ENCODE results near the gene OR3A3. TPM values are rescaled to one million over a fixed set of nuclear protein-coding genes. Genes with fewer than 3 reads are reported as not detected.
"Not testable (repeated sequence)": the region's sequence is repeated elsewhere in the genome, so short reads cannot be mapped to it uniquely, and the experiment has no call there.

OR3A3 gene
- total RNA-seq (2014; rRNA removed; shearing (Covaris generic); ENCODE audit: low replicate concordance), result not detected in 2 replicates

DNA sequence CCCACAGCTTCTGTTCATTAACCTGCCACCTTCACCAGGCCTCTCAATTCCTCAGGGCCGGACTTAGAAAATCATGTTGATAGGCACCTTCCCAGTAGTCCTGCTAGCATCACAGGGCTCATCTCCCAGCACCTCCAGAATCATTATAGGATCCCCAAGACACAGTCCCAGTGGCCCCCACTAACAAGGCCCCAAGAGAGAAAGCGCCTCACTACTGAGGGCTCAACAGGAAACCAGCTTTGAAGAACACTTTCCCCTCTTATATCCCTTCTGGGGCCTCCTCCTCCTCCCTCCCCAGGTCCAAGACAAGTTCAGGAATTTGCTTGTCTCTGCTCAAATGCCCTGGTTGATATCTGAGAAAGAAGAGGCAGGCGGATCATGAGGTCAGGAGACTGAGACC, at the start of gene OR3A3:
Gene OR3A3, plus strand, starts transcription at position 301 of the 400 bp plus-strand sequence.
- no peak for DNase-seq (ENCODE audit: low read depth)
- in situ Hi-C loops (cut with HindIII; ENCODE audit: low pct_unique_long_range_greater_than_20kb, low sequenced_read_pairs), result no loop called here

DNA sequence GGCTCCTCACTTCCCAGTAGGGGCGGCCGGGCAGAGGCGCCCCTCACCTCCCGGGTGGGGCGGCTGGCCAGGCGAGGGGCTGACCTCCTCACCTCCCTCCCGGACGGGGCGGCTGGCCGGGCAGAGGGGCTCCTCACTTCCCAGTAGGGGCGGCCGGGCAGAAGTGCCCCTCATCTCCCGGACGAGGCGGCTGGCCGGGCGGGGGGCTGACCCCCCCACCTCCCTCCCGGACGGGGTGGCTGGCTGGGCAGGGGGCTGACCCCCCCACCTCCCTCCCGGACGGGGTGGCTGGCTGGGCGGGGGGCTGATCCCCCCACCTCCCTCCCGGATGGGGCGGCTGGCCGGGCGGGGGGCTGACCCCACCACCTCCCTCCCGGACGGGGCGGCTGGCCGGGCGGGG, 40.0 kb upstream of the OR3A3 start:
- DNase-seq (ENCODE audit: low read depth); in situ Hi-C loops (cut with HindIII; ENCODE audit: low pct_unique_long_range_greater_than_20kb, low sequenced_read_pairs): not testable (repeated sequence)

DNA sequence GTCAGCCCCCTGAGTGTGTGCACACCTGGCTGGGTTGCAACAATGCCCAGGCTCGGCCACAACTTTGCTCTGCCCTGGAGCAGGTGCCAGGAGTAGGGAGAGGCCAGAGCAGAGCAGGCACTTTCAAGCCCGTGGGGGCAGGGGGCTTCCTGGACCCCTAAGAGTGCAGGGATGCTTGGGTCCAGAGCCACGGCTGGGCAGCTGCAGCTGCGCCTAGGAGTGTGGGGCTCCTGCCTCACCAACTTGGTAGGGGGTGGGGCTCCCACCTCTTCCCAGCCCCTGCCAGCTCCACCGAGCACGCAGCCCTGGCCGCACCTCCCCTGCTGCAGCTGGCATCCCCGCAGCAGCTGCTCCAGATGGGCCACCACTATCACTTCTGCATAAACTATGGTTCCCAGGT, 32.8 kb upstream of the OR3A3 start:
- DNase-seq (ENCODE audit: low read depth), result no peak
- in situ Hi-C loops (cut with HindIII; ENCODE audit: low pct_unique_long_range_greater_than_20kb, low sequenced_read_pairs), result no loop called here

DNA sequence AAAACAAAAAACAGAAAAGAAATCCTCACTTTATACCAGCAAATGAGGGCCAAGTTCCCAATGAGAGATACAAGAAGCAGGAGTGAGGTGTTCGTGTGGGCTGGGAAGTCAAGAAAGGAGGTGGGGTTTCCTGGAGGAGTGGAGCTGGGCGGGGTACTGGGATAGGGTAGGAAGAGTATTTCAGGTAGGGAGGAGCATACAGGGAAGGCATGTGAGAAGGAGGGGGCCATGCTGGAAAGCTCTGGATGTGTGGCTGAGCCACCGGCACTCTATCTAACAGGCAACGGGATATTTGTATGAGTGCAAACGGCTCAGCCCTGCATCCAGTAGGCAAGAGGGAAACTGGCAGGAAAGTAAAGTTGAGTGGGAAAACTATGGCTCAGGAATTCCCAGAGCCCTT, 29.2 kb upstream of the OR3A3 start:
- in situ Hi-C loops (cut with HindIII; ENCODE audit: low pct_unique_long_range_greater_than_20kb, low sequenced_read_pairs), result no loop called here

DNA sequence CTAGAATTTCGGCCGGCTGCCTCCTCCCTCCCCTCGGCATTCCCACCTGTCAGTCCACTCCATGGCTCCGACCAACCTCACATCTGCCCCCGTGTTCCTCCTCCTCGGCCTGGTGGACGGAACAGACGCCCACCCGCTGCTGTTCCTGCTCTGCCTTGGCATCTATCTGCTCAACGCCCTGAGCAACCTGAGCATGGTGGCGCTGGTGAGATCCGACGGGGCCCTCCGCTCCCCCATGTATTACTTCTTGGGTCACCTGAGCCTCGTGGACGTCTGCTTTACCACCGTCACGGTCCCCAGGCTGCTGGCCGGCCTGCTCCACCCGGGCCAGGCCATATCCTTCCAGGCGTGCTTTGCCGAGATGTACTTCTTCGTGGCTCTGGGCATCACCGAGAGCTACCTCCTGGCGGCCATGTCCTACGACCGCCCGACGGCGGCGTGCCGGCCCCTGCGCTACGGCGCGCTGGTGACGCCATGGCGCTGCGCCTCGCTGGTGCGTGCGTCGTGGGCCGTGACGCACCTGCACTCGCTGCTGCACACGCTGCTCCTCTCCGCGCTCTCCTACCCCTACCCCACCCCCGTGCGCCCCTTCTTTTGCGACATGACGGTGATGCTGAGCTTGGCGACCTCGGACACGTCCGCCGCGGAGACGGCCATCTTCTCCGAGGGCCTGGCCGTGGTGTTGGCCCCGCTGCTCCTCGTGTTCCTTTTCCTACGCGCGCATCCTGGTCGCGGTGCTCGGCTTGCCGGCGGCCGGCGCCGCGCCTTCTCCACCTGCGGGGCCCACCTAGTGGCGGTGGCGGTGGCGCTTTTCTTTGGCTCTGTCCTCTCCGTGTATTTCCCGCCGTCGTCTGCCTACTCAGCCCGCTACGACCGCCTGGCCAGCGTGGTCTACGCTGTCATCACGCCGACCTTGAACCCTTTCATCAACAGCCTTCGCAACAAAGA, 25.0 kb upstream of the OR3A3 start, which contains the start of gene OR3A2:
Gene OR3A2, minus strand, starts transcription at position 440 of the 948 bp plus-strand sequence.
- DNase-seq (ENCODE audit: low read depth), result no peak
- in situ Hi-C loops (cut with HindIII; ENCODE audit: low pct_unique_long_range_greater_than_20kb, low sequenced_read_pairs), result no loop called here

More for the DNA sequence above, 29.2 kb upstream of the OR3A3 start:
- no peak for DNase-seq (ENCODE audit: low read depth)

DNA sequence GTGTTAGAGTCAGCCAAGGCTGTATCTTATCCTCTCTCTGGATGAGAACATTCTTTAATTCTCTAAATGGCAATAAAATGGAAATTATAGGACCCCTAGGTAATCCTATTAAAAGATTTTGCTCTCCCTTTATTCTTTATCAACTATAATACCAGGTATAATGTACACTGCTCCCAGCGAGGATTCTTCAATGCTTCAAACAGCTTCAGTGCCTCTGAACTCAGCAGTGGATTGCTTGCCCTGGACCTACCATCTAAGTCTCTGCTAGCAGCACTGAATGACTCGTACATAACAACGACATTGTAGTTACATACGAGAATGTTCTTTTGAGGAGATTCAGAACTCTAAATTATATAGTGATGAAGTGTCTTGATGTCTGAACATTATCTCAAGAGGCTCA, 21.4 kb upstream of the OR3A3 start:
- in situ Hi-C loops (cut with HindIII; ENCODE audit: low pct_unique_long_range_greater_than_20kb, low sequenced_read_pairs), result no loop called here
- DNase-seq (ENCODE audit: low read depth), result no peak

DNA sequence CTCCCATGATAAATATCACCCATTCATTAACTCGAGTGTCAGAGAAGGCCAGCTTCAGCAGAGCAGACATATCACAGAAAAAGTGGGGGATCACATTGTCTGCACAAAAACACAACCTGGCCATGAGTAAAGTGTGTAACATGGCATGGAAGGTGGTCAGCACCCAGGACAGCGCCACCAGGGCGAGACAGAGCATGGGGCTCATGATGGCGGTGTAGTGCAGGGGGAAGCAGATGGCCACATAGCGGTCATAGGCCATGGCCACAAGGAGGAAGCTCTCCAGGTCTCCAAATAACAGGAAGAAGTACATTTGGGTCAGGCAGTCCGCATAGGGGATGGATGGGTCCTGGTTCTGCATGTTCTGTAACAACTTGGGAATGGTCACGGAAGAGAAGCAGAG, 13.4 kb upstream of the OR3A3 start:
- in situ Hi-C loops (cut with HindIII; ENCODE audit: low pct_unique_long_range_greater_than_20kb, low sequenced_read_pairs), result not testable (repeated sequence)
- DNase-seq (ENCODE audit: low read depth), result peak; percentile 9

DNA sequence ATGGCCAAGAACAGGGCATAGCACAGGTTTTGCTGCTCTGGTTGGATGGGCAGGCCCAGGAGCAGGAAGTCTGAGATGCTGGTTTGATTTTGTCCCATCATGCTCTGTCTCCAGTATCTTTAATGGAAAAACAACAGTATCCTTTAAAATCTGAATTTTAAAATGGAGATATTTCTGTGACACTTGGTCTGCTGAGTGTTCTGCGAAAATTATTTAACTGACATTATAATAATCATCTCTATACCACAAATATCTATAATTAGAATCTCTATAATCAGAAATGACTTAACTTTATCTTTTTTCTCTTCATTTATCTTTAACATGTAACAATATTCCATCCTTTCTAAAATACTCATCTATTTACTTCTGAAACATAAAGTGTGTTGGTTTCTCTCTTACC, 12.9 kb upstream of the OR3A3 start, which contains the start of gene OR1E1:
Gene OR1E1, minus strand, starts transcription at position 101 of the 400 bp plus-strand sequence. Its CDS starts 0 bp downstream, at position 101.
- no peak for DNase-seq (ENCODE audit: low read depth)
- in situ Hi-C loops (cut with HindIII; ENCODE audit: low pct_unique_long_range_greater_than_20kb, low sequenced_read_pairs), result no loop called here

DNA sequence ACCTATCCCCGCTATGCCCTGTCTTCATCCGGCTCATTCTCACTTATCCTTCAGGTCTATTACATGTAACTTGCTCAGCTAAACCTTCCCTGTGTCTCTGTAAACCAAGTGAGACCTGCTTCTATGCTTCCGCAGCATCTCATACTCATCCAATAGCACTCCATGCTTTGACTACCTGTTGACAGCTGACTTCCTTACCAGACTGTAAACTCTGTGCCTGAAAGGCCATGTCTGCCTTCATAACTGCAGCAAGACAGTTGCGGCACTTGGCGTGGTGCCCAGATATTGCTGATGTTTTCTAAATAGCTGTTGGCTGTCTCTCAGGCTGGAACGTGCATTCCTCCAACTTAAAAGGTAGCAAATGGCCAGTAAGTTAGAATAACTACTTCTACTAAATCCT, 11.1 kb upstream of the OR3A3 start:
- in situ Hi-C loops (cut with HindIII; ENCODE audit: low pct_unique_long_range_greater_than_20kb, low sequenced_read_pairs), result no loop called here
- DNase-seq (ENCODE audit: low read depth), result no peak

DNA sequence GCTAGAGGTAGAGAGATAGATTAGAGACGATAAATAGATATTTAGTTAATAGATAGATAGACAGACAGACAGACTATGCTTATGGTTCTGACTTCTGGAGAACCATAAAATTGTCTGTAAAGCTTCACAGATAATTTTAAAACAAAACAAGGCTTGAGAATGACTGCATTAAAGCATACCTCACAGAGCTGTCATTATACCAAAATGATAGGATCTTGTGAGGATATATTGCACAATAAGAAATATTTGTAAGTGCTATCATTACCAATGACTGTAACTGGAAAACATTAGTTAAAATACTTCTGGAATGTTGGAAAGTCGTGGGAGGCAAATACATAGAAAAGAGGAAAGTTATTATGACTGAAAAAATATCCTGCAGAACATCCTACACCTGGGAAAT, 9.4 kb upstream of the OR3A3 start:
- in situ Hi-C loops (cut with HindIII; ENCODE audit: low pct_unique_long_range_greater_than_20kb, low sequenced_read_pairs), result no loop called here
- DNase-seq (ENCODE audit: low read depth), result no peak

DNA sequence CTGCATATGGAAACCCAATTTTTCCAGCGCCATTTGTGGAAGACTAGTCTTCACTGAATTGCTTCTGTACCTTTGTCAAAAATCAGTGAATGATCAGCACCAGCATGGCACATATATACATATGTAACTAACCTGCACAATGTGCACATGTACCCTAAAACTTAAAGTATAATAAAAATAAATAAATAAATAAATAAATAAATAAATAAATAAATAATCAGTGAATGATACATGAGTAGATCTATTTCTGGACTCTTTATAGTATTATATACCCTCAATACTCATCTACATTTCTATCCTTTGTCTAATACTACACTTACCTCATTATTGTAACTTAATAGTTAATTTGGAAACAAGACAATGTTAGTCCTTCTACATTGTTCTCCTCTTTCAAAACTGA, 7.3 kb upstream of the OR3A3 start:
- in situ Hi-C loops (cut with HindIII; ENCODE audit: low pct_unique_long_range_greater_than_20kb, low sequenced_read_pairs), result not testable (repeated sequence)

DNA sequence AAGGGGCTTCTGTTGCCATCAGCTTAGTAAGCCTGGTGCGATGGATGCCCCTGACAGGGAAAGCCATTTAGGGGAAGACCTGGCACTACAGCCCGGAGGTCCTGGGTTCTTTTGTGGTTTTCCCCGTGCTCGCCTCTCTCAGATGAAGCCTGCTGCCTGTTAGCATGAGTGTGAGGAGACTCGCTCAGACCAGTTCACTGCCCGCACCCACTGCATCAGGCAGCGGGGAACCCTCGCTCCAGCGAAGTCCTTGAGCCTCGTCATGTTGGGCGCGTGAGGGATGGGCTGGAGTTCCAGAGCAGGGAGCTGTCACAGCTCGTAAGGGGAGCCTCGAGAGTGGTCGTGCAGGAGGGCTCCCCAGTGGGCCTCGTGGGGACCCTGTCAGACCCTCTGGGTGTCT, 1.0 kb downstream of the OR3A3 start:
- DNase-seq (ENCODE audit: low read depth); in situ Hi-C loops (cut with HindIII; ENCODE audit: low pct_unique_long_range_greater_than_20kb, low sequenced_read_pairs): not testable (repeated sequence)

More for the DNA sequence above, 7.3 kb upstream of the OR3A3 start:
- DNase-seq (ENCODE audit: low read depth), result not testable (repeated sequence)

DNA sequence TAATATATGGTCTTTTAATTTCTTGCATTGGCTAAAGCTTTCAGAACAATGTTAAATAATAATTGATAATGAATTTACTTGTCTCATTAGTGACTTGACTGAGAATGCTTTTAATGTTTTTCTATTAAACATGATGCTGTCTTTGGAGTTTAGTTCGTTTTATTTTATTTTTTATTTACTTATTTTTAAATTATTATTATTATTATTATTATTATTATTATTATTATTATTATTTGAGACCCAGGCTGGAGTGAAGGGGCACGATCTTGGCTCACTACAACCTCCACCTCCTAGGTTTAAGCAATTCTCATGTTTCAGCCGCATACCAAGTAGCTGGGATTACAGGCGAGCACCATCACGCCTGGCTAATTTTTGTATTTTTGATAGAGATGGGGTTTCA, 4.4 kb downstream of the OR3A3 start:
- in situ Hi-C loops (cut with HindIII; ENCODE audit: low pct_unique_long_range_greater_than_20kb, low sequenced_read_pairs), result no loop called here
- no peak for DNase-seq (ENCODE audit: low read depth)

DNA sequence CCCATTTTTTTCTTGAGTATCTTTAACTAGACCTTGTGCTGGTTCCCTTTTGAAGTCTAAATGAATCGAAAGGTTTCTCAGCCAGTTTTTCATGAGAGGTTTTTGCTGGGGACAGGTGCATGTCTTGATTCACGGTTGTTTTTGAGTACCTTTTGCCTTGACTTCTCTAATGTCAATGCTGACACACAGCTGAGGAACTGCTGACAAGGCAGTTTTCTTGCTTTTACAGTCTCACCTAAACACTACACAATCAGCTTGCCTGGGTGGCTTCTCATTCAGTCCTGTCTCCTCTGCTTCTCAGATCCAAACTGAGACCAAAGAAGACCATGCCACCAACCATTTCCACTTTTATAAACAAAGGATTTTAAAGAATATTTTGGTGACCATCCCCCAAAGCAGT, 7.1 kb downstream of the OR3A3 start:
- no peak for DNase-seq (ENCODE audit: low read depth)
- in situ Hi-C loops (cut with HindIII; ENCODE audit: low pct_unique_long_range_greater_than_20kb, low sequenced_read_pairs), result no loop called here

DNA sequence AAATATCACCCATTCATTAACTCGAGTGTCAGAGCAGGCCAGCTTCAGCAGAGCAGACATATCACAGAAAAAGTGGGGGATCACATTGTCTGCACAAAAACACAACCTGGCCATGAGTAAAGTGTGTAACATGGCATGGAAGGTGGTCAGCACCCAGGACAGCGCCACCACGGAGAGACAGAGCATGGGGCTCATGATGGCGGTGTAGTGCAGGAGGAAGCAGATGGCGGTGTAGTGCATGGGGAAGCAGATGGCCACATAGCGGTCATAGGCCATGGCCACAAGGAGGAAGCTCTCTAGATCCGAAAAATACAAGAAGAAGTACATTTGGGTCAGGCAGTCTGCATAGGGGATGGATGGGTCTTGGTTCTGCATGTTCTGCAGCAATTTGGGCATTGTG, 22.0 kb downstream of the OR3A3 start:
- DNase-seq (ENCODE audit: low read depth); in situ Hi-C loops (cut with HindIII; ENCODE audit: low pct_unique_long_range_greater_than_20kb, low sequenced_read_pairs): not testable (repeated sequence)

DNA sequence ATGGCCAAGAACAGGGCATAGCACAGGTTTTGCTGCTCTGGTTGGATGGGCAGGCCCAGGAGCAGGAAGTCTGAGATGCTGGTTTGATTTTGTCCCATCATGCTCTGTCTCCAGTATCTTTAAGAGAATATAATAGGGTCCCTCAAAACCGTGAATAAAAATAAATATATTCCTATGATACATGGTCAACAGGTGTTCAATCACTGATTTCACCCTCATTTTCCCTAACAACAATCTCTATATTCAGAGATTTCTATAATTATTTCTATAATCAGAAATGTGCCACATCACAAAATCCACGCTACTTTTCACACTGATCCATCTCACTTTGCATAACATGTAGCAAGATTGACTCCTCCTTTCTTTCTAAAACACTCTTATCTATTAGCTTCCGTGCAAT, 22.6 kb downstream of the OR3A3 start, which contains the start of gene OR1E2:
Gene OR1E2, minus strand, starts transcription at position 101 of the 400 bp plus-strand sequence. Its CDS starts 0 bp downstream, at position 101.
- in situ Hi-C loops (cut with HindIII; ENCODE audit: low pct_unique_long_range_greater_than_20kb, low sequenced_read_pairs), result no loop called here
- DNase-seq (ENCODE audit: low read depth), result no peak

DNA sequence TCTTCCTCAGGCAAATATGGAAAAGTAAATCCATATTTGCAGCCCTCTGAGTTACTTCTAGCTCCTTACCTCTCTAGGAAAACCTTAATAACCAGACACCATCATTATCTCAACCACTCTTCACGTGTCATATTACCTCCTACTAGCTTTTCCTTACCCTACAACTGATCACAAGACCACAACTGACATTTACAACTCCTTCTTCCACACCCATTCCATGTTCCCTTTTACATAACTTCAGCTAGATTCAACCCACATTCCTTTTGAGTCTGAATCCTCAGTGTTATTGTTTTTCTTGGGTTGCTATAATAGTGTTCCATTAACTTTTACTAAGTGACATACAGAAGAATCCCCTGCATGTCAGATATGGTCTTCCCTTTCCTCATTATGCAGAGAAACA, 27.2 kb downstream of the OR3A3 start:
- in situ Hi-C loops (cut with HindIII; ENCODE audit: low pct_unique_long_range_greater_than_20kb, low sequenced_read_pairs), result no loop called here
- no peak for DNase-seq (ENCODE audit: low read depth)

DNA sequence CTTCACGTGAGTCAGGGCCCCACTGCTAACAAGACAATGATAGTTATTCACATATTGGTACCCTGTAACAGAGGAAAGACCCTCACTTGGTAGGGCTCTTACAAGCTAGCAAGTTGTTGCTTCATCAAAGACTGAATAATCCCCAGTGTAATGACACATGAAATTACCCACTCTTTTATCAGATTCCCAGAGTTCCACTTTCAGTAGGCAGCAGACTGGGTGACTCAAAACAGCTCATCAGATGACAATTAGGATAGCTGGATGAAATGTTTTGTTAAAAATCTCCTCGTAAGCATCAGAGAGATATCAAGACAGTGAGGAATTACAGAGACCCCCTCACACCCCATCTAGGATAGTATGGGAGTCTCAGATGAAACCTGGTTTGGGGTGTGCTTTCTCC, 29.3 kb downstream of the OR3A3 start:
- DNase-seq (ENCODE audit: low read depth), result no peak
- in situ Hi-C loops (cut with HindIII; ENCODE audit: low pct_unique_long_range_greater_than_20kb, low sequenced_read_pairs), result no loop called here

DNA sequence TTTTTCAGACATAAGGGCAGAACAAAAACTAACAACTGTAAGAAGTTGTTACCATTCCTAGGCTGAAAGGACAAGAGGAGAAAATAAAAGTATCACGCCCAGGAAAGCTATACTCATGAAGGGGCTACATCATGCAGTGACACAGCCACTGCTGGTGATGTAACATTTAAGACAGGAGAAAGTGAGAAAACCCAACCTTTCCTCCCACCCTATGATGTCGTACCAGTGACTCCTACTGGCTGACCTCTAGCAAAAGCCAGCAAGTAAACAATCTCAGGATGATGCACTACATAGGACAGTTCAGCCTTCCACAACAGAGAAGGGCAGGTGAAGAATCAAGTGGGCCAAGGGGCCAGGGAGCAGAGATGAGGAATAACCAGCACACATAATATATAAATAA, 36.5 kb downstream of the OR3A3 start:
- DNase-seq (ENCODE audit: low read depth), result no peak
- in situ Hi-C loops (cut with HindIII; ENCODE audit: low pct_unique_long_range_greater_than_20kb, low sequenced_read_pairs), result no loop called here

All from Caki2 (cell line).